Fibroblast of skin of right quadriceps (primary cell): ENCODE measurements around the gene PCDHA13.
A peak's percentile ranks its signal among the peaks of the same experiment; 100 is the strongest.
"Not testable (repeated sequence)": the region's sequence is repeated elsewhere in the genome, so short reads cannot be mapped to it uniquely, and the experiment has no call there.

Experiments used
- DNase-seq: peaks from one replicate; pipeline ENCODE4 v3.0.0-alpha.2; 2013

PCDHA13 gene, protein sequence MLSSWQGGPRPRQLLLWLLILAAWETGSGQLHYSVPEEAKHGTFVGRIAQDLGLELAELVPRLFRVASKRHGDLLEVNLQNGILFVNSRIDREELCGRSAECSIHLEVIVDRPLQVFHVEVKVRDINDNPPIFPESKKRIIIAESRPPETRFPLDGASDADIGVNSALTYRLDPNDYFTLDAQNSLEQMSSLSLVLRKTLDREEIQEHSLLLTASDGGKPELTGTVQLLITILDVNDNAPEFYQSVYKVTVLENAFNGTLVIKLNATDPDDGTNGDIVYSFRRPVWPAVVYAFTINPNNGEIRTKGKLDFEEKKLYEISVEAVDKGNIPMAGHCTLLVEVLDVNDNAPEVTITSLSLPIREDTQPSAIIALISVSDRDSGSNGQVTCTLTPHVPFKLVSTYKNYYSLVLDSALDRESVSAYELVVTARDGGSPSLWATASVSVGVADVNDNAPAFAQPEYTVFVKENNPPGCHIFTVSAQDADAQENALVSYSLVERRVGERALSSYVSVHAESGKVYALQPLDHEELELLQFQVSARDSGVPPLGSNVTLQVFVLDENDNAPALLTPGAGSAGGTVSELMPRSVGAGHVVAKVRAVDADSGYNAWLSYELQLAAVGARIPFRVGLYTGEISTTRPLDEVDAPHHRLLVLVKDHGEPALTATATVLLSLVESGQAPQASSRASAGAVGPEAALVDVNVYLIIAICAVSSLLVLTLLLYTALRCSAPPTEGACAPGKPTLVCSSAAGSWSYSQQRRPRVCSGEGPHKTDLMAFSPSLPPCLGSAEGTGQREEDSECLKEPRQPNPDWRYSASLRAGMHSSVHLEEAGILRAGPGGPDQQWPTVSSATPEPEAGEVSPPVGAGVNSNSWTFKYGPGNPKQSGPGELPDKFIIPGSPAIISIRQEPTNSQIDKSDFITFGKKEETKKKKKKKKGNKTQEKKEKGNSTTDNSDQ

DNA sequence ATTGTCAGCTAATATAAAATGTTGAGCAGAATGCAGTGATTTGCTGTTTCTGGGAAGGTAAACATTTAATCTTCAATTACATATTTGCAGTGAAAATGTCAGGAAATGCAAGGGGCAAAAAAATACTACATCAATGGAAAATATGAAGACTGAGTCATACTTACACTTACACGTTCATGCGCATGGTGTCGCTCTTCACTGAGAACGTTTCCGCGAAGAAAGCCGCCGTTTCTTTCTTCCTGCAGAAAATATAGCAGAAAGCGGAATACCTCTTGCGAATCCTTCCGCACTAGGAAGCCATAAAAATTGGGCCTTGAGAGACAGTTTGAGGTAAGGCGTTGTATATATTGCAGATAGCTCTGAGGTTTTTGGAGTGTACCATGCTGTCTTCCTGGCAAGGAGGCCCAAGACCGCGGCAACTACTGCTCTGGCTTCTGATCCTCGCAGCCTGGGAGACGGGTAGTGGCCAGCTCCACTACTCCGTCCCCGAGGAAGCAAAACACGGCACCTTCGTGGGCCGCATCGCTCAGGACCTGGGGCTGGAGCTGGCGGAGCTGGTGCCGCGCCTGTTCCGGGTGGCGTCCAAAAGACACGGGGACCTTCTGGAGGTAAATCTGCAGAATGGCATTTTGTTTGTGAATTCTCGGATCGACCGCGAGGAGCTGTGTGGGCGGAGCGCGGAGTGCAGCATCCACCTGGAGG is at the start of gene PCDHA13:
TSS of gene PCDHA13 (plus strand) at position 236 of the 702 bp plus-strand sequence. CDS start at position 381, 145 bp downstream.
- no peak for DNase-seq

DNA sequence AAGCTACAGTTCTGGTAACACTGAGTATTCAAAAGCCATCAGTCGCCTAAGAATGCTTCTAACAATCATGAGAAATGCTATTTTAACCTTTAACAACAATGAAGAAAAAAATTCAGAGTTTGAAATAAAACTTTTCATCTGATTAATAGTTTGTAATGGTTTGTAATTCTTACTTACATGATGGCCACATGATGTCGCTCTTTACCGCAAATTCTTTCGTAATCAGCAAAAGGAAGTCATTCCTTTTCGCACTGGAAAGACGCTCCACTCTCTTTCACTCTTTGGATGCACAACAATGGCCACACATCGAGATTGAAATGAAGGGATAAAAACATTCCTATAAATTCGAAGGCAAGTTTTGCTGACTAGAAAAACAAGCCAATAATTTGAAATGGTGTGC is 47.9 kb upstream of the PCDHA13 start, which contains the start of gene PCDHA7:
TSS of gene PCDHA7 (plus strand) at position 277 of the 400 bp plus-strand sequence. CDS start at position 392, 115 bp downstream.
- peak; percentile 9 for DNase-seq

DNA sequence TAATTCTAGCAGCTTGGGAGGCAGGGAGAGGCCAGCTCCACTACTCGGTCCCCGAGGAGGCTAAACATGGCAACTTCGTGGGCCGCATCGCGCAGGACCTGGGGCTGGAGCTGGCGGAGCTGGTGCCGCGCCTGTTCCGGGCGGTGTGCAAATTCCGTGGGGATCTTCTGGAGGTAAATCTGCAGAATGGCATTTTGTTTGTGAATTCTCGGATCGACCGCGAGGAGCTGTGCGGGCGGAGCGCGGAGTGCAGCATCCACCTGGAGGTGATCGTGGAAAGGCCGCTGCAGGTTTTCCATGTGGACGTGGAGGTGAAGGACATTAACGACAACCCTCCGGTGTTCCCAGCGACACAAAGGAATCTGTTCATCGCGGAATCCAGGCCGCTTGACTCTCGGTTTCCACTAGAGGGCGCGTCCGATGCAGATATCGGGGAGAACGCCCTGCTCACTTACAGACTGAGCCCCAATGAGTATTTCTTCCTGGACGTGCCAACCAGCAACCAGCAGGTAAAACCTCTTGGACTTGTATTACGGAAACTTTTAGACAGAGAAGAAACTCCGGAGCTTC is 47.4 kb upstream of the PCDHA13 start:
- not testable (repeated sequence) for DNase-seq

DNA sequence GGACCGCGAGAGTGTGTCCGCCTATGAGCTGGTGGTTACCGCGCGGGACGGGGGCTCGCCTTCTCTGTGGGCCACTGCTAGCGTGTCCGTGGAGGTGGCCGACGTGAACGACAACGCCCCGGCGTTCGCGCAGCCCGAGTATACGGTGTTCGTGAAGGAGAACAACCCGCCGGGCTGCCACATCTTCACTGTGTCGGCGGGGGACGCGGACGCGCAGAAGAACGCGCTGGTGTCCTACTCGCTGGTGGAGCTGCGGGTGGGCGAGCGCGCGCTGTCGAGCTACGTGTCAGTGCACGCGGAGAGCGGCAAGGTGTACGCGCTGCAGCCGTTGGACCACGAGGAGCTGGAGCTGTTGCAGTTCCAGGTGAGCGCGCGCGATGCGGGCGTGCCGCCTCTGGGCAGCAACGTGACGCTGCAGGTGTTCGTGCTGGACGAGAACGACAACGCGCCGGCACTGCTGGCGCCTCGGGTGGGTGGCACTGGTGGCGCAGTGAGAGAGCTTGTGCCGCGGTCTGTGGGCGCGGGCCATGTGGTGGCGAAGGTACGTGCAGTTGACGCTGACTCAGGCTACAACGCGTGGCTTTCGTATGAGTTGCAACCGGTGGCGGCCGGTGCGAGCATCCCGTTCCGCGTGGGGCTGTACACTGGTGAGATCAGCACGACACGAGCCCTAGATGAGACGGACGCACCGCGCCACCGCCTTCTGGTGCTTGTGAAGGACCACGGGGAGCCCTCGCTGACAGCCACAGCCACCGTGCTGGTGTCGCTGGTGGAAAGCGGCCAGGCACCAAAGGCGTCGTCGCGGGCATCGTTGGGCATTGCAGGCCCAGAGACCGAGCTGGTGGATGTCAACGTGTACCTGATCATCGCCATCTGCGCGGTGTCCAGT is 46.1 kb upstream of the PCDHA13 start:
- DNase-seq: no peak

DNA sequence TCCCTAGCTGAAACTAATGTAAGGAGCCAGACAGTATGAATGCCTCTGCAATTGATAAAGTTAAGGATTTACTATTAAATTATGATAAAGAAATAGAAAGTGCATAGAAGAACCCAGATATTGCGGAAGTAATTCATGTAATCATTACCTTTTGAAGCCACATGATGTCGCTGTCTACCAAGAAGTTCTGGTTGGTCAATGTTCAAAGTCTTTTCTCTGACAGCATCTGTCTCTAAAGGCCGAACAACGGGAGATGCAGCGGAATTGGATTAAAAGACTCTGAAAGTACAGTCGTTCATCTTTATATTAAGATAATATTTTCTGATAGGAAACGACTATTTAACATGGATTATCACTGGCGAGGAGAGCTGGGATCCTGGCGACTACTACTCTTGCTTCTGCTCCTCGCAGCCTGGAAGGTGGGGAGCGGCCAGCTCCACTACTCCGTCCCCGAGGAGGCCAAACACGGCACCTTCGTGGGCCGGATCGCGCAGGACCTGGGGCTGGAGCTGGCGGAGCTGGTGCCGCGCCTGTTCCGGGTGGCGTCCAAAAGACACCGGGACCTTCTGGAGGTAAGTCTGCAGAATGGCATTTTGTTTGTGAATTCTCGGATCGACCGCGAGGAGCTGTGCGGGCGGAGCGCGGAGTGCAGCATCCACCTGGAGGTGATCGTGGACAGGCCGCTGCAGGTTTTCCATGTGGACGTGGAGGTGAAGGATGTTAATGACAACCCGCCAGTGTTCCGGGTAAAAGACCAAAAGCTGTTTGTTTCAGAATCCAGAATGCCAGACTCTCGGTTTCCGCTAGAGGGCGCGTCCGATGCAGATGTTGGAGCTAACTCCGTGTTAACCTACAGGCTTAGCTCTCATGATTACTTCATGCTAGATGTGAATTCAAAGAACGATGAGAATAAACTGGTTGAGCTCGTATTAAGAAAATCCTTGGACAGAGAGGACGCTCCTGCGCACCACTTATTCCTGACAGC is 40.7 kb upstream of the PCDHA13 start, which contains the start of gene PCDHA8:
TSS of gene PCDHA8 (plus strand) at position 210 of the 985 bp plus-strand sequence. CDS start at position 345, 135 bp downstream.
- no peak for DNase-seq

DNA sequence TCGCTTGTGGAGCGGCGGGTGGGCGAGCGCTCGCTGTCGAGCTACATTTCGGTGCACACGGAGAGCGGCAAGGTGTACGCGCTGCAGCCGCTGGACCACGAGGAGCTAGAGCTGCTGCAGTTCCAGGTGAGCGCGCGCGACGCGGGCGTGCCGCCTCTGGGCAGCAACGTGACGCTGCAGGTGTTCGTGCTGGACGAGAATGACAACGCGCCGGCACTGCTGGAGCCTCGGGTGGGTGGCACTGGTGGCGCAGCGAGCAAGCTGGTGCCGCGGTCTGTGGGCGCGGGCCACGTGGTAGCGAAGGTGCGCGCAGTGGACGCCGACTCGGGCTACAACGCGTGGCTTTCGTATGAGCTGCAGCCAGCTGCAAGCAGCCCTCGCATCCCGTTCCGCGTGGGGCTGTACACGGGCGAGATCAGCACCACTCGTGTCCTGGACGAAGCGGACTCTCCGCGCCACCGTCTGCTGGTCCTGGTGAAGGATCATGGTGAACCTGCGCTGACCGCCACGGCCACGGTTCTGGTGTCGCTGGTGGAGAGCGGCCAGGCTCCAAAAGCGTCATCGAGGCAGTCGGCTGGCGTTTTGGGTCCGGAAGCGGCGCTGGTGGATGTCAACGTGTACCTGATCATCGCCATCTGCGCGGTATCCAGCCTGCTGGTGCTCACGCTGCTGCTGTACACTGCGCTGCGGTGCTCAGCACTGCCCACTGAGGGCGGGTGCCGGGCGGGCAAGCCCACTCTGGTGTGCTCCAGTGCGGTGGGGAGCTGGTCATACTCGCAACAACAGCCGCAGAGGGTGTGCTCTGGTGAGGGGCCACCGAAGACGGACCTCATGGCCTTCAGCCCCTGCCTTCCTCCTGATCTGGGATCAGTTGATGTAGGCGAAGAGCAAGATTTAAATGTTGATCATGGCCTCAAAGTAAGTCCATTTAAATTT is 38.9 kb upstream of the PCDHA13 start:
- DNase-seq: no peak

DNA sequence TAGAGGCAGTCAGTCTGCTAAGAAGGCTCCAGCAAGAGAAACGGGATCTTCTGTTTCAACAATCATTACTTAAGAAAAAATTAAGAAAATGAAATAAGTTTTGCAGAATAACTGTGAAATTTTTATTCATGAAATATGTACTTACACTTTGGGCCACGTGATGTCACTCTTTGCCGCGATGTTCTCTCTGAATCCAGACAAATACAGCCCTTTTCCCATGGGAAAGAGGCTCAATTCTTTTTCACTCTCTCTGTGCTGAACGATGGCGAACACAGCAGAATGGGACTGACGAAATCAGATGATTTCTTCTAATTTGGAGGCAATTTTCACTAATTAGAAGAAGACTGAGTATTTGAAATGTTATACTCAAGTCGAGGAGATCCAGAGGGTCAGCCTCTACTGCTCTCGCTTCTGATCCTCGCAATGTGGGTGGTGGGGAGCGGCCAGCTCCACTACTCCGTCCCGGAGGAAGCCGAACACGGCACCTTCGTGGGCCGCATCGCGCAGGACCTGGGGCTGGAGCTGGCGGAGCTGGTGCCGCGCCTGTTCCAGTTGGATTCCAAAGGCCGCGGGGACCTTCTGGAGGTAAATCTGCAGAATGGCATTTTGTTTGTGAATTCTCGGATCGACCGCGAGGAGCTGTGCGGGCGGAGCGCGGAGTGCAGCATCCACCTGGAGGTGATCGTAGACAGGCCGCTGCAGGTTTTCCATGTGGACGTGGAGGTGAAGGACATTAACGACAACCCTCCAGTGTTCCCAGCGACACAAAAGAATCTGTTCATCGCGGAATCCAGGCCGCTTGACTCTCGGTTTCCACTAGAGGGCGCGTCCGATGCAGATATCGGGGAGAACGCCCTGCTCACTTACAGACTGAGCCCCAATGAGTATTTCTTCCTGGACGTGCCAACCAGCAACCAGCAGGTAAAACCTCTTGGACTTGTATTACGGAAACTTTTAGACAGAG is 33.5 kb upstream of the PCDHA13 start, which contains the start of gene PCDHA9:
TSS of gene PCDHA9 (plus strand) at position 244 of the 964 bp plus-strand sequence. CDS start at position 358, 114 bp downstream.
- DNase-seq: not testable (repeated sequence)

DNA sequence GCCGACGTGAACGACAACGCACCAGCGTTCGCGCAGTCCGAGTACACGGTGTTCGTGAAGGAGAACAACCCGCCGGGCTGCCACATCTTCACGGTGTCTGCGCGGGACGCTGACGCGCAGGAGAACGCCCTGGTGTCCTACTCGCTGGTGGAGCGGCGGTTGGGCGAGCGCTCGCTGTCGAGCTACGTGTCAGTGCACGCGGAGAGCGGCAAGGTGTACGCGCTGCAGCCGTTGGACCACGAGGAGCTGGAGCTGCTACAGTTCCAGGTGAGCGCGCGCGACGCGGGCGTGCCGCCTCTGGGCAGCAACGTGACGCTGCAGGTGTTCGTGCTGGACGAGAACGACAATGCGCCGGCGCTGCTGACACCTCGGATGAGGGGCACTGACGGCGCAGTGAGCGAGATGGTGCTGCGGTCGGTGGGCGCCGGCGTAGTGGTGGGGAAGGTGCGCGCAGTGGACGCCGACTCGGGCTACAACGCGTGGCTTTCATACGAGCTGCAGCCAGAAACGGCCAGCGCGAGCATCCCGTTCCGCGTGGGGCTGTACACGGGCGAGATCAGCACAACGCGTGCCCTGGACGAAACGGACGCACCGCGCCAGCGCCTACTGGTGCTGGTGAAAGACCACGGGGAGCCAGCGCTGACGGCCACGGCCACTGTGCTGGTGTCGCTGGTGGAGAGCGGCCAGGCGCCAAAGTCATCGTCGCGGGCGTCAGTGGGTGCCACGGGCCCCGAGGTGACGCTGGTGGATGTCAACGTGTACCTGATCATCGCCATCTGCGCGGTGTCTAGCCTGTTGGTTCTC is 31.9 kb upstream of the PCDHA13 start:
- DNase-seq: not testable (repeated sequence)

DNA sequence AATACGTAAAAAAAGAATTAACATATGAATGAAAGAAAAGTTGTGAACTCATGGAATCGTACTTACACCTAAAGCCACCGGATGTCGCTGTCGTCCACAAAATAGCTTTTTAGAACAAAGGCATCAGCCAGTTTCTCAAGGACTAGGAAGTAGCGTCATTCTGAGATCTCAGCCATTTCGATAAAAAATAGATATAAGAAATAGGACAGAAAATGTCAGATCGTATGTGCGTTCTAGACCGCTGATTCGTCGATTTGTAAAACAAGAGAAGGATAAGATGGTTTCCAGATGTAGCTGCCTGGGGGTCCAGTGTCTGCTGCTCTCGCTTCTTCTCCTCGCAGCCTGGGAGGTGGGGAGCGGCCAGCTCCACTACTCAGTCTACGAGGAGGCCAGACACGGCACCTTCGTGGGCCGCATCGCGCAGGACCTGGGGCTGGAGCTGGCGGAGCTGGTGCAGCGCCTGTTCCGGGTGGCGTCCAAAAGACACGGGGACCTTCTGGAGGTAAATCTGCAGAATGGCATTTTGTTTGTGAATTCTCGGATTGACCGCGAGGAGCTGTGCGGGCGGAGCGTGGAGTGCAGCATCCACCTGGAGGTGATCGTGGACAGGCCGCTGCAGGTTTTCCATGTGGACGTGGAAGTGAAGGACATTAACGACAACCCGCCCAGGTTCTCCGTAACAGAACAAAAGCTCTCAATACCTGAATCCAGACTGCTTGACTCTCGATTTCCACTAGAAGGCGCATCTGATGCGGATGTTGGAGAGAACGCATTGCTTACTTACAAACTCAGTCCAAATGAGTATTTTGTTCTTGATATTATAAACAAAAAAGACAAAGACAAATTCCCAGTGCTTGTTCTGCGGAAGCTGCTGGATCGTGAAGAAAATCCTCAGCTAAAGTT is 25.9 kb upstream of the PCDHA13 start, which contains the start of gene PCDHA10:
TSS of gene PCDHA10 (plus strand) at position 126 of the 903 bp plus-strand sequence. CDS start at position 278, 152 bp downstream.
- DNase-seq: no peak

DNA sequence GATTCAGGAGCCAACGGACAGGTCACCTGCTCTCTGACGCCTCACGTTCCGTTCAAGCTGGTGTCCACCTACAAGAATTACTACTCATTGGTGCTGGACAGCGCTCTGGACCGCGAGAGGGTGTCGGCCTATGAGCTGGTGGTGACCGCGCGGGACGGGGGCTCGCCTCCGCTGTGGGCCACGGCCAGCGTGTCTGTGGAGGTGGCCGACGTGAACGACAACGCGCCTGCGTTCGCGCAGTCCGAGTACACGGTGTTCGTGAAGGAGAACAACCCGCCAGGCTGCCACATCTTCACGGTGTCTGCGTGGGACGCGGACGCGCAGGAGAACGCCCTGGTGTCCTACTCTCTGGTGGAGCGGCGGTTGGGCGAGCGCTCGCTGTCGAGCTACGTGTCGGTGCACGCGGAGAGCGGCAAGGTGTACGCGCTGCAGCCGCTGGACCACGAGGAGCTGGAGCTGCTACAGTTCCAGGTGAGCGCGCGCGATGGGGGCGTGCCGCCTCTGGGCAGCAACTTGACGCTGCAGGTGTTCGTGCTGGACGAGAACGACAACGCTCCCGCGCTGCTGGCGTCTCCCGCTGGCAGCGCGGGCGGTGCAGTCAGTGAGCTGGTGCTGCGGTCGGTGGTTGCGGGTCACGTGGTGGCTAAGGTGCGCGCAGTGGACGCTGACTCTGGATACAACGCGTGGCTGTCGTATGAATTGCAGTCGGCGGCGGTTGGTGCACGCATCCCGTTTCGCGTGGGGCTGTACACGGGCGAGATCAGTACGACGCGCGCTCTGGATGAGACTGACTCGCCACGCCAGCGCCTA is 24.5 kb upstream of the PCDHA13 start:
- no peak for DNase-seq

DNA sequence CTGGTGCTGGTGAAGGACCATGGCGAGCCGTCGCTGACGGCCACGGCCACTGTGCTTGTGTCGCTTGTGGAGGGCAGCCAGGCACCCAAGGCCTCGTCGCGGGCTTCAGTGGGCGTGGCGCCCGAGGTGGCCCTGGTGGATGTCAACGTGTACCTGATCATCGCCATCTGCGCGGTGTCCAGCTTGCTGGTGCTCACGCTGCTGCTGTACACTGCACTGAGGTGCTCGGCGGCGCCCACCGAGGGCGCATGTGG is 24.0 kb upstream of the PCDHA13 start:
- no peak for DNase-seq

DNA sequence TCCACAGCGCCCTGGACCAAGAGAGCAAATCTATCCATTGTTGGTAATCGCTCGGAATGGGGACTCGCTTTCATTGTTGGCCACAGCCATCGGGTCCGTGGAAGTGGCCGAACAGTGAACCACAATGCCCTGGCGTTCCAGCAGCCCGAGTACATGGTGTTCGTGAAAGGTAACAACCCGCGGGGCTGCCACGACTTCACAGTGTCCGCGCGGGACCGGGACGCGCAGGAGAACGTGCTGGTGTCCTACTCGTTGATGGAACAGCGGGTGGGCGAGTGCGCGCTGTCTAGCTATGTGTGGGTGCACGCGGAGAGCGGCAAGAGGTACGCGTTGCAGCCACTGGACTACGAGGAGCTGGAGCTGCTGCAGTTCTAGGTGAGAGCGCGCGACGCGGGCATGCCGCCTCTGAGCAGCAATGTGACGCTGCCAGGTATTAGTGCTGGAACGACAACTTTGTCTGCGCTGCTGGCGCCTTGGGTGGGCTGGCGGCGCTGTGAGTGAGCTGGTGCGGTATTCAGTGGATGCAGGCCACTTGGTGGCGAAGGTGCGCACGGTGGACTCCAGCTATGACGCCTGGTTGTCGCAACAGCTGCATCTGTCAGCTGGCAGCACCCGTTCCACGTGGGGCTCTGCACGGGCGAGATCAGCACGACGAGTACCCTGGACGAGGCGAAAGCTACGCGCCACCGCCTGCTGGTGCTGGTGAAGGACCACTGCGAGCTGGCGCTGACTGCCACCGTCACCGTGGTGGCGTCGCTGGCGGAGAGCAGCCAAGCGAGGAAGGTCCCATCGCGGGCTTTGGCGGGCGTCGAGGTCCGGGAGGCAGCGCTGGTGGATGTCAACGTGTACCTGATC is 19.3 kb upstream of the PCDHA13 start:
- DNase-seq: no peak

DNA sequence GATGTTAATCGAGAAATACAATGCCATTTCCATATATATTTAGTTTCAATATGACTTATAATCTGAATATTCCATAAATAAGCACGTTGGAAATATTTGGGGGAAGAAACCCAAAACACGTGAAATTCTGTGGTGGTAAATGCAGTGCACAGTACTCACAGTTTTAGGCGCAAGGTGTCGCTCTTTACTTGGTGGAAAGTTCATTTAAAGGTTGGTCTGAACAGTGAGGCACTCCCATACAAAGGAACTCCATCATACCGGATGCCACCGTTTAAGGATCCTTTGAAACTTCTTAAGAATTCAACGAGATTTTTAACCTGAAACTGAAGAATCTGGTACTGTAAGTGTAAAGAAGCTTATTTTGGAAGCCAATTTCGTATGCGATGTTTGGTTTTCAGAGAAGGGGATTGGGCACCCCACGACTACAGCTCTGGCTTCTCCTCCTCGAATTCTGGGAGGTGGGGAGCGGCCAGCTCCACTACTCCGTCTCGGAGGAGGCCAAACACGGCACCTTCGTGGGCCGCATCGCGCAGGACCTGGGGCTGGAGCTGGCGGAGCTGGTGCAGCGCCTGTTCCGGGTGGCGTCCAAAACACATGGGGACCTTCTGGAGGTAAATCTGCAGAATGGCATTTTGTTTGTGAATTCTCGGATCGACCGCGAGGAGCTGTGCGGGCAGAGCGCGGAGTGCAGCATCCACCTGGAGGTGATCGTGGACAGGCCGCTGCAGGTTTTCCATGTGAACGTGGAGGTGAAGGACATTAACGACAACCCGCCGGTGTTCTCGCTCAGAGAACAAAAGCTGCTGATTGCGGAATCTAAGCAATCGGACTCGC is 13.0 kb upstream of the PCDHA13 start, which contains the start of gene PCDHA11:
TSS of gene PCDHA11 (plus strand) at position 237 of the 834 bp plus-strand sequence. CDS start at position 384, 147 bp downstream.
- DNase-seq: no peak
